PC-9 (cell line): ENCODE results near the gene VSX2. TPM values are rescaled to one million over a fixed set of nuclear protein-coding genes. Genes with fewer than 3 reads are reported as not detected.

Source experiments
- BruUV-seq: library from RNA; stranded (reverse); fragments of 400-500 nt; replicated peaks from 2 replicates; lab custom pipeline; 2021; lab: Mats Ljungman, UMichigan
- CTCF ChIA-PET: fragments of 300-600 bp; sonication (Branson Sonifier 250); formaldehyde crosslinking; loops from one replicate; lab custom pipeline; 2022; ENCODE audit warnings: antibody characterized with exemption; lab: Charles Lee
- POLR2A ChIA-PET: fragments of 300-600 bp; sonication (Branson Sonifier 250); formaldehyde crosslinking; loops from one replicate; lab custom pipeline; 2022; ENCODE audit warnings: antibody characterized with exemption; ENCODE audit not compliant: unreplicated experiment; lab: Charles Lee
- DNase-seq, 2 experiments: peaks; one replicate each; pipeline versions ENCODE4 v3.0.0 to v3.0.0-alpha.2; 2015 to 2022; ENCODE audit warnings: mixed read lengths in 1 of 2
- H2AFZ ChIP-seq: fragments of 200-600 bp; sonication (generic); 2 replicates; pipeline ENCODE4 v1.8.1; 2017; ENCODE audit warnings: antibody characterized with exemption
- H3F3A ChIP-seq: fragments of 200-600 bp; sonication (generic); 2 replicates; pipeline ENCODE4 v1.8.1; 2017; ENCODE audit warnings: antibody characterized with exemption, mild to moderate bottlenecking, low read depth; ENCODE audit not compliant: insufficient read depth
- H3K27ac ChIP-seq: fragments of 200-600 bp; sonication (generic); 2 replicates; pipeline ENCODE4 v1.6.1; 2016; ENCODE audit warnings: mixed run types
- H3K27me3 ChIP-seq: fragments of 200-600 bp; sonication (generic); 2 replicates; pipeline ENCODE4 v1.6.1; 2016; ENCODE audit warnings: low read depth, mixed run types; ENCODE audit not compliant: insufficient read depth
- H3K36me3 ChIP-seq: fragments of 200-600 bp; sonication (generic); 2 replicates; pipeline ENCODE4 v1.6.1; 2016; ENCODE audit warnings: low read depth, mixed run types
- H3K4me1 ChIP-seq: fragments of 200-600 bp; sonication (generic); replicated peaks from 2 replicates; pipeline ENCODE4 v1.6.1; 2016; ENCODE audit warnings: mixed run types; ENCODE audit not compliant: insufficient read depth
- H3K4me2 ChIP-seq: fragments of 200-600 bp; sonication (generic); 2 replicates; pipeline ENCODE4 v1.6.1; 2017; ENCODE audit warnings: mixed run types
- H3K4me3 ChIP-seq: fragments of 200-600 bp; sonication (generic); 2 replicates; pipeline ENCODE4 v1.6.1; 2016; ENCODE audit warnings: mixed run types
- H3K79me2 ChIP-seq: fragments of 200-600 bp; sonication (generic); 2 replicates; pipeline ENCODE4 v1.6.1; 2017; ENCODE audit warnings: low read depth, mixed run types
- H3K9me2 ChIP-seq: fragments of 200-600 bp; sonication (generic); 2 replicates; pipeline ENCODE4 v1.8.1; 2017; ENCODE audit warnings: mild to moderate bottlenecking; ENCODE audit not compliant: insufficient read depth
- H3K9me3 ChIP-seq: fragments of 200-600 bp; sonication (generic); 2 replicates; pipeline ENCODE4 v1.8.1; 2016; ENCODE audit warnings: low read depth; ENCODE audit not compliant: insufficient read depth
- H4K20me1 ChIP-seq: fragments of 200-600 bp; sonication (generic); 2 replicates; pipeline ENCODE4 v1.8.1; 2017; ENCODE audit not compliant: insufficient read depth
- EZH2 ChIP-seq: fragments of 200-600 bp; sonication (generic); IDR thresholded peaks from 2 replicates; pipeline ENCODE4 v1.8.0; 2017; ENCODE audit warnings: antibody characterized with exemption, low read depth
- intact Hi-C: fragments of 100-400 bp; cut with micrococcal nuclease; formaldehyde crosslinking; loops from one replicate; pipeline ENCODE4 v1.10.0; 2022; ENCODE audit not compliant: unreplicated experiment
- total RNA-seq: library from RNA; stranded (reverse); gene quantifications from 2 replicates; pipeline ENCODE4 v1.2.3, GENCODE V29; 2021
- TF ChIP-seq, protein P1 (sequence below): fragments of 200-600 bp; sonication (generic); conservative IDR thresholded peaks from 2 replicates; pipeline ENCODE4 v1.6.1; 2017; ENCODE audit warnings: mixed run types, antibody characterized with exemption, mild to moderate bottlenecking, moderate library complexity

VSX2 gene
- total RNA-seq, 1 experiment from 2014 or later = not detected

DNA sequence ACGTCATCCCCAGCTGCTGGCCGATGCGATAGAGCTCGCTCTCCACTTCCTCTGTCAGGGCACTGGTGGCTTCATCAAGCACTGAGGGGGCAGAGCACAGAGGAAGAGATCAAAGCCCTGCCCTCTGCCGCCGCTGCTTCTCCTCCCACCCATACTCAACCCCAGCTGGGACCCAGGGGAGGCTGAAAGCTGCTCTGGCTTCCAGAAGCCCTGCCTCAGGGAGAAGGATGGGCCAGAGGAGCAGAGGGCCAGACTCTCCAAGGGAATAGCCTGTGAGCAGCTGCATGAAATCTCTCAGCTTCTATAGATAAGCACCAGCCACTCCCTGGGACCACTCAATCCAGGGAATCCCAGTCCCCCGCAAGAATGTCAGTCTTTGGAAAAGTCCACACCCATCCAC, 47.5 kb downstream of the VSX2 start:
- CTCF ChIA-PET = no interaction called here

DNA sequence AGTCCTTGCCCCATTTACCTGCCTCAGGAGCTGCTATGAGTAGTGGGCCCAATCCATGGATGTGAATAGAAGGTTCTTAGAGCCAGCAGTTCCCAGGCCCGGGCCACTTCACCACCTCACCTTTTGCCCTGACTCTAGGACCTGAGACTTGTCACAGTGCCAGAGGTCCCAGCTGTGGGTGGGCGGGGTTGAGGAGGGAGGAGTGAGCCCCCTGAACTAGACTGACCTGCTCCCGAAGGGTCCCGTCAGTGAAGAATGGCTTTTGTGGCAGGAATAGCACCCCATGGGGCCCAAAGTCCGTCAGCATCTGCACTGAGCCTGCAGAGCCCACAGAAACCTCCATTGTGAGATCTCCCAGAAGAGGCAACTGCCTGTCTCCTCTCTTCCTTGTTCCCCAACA, 50.6 kb downstream of the VSX2 start:
- Histone ChIP-seq H3K36me3 (peaks cover 29% of the 10 kb centered on the region; the same call in 1 of the 2 replicates), H4K20me1 (peaks cover 18% of the 10 kb centered on the region; the same call in 1 of the 2 replicates), H3K9me2 (no peaks in the 10 kb centered on the region), H3K9me3 (no peaks in the 10 kb centered on the region), H2AFZ (no peak overlapping the region), H3K27ac (no peak overlapping the region), H3K4me3 (no peak overlapping the region), H3K79me2 (no peaks in the 10 kb centered on the region), H3K27me3 (no peaks in the 10 kb centered on the region), H3K4me1 (no peaks in the 10 kb centered on the region), H3F3A (peaks cover 7% of the 10 kb centered on the region; the same call in 1 of the 2 replicates), H3K4me2 (no peak overlapping the region)
- intact Hi-C loops = no loop called here
- ChIA-PET CTCF (no interaction called here), POLR2A (no interaction called here)
- no peak for DNase-seq
- TF ChIP-seq, protein P1, sequence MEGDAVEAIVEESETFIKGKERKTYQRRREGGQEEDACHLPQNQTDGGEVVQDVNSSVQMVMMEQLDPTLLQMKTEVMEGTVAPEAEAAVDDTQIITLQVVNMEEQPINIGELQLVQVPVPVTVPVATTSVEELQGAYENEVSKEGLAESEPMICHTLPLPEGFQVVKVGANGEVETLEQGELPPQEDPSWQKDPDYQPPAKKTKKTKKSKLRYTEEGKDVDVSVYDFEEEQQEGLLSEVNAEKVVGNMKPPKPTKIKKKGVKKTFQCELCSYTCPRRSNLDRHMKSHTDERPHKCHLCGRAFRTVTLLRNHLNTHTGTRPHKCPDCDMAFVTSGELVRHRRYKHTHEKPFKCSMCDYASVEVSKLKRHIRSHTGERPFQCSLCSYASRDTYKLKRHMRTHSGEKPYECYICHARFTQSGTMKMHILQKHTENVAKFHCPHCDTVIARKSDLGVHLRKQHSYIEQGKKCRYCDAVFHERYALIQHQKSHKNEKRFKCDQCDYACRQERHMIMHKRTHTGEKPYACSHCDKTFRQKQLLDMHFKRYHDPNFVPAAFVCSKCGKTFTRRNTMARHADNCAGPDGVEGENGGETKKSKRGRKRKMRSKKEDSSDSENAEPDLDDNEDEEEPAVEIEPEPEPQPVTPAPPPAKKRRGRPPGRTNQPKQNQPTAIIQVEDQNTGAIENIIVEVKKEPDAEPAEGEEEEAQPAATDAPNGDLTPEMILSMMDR = no peak
- TF ChIP-seq EZH2 = no peak
- BruUV-seq = no TSS peak

More for the DNA sequence above, 47.5 kb downstream of the VSX2 start:
- BruUV-seq = no TSS peak
- peaks cover 7% of the 10 kb centered on the region; the same call in 1 of the 2 replicates for H3F3A ChIP-seq
- H3K79me2 ChIP-seq = no peaks in the 10 kb centered on the region
- H2AFZ ChIP-seq = no peak overlapping the region
- no peaks in the 10 kb centered on the region for H3K27me3 ChIP-seq
- no peaks in the 10 kb centered on the region for H3K4me1 ChIP-seq
- no peak overlapping the region for H3K4me2 ChIP-seq
- H3K9me3 ChIP-seq = no peaks in the 10 kb centered on the region
- H3K4me3 ChIP-seq = no peak overlapping the region
- POLR2A ChIA-PET = interaction anchor here (0.6 kb wide), 1 partner anchor 284 kb away, joined by 4 read pairs; no protein-coding TSS in a partner anchor
- DNase-seq = no peak
- no peak overlapping the region for H3K27ac ChIP-seq
- TF ChIP-seq, protein P1 = no peak
- intact Hi-C loops = no loop called here
- H4K20me1 ChIP-seq = no peaks in the 10 kb centered on the region; the same call in 1 of the 2 replicates
- H3K36me3 ChIP-seq = peaks cover 30% of the 10 kb centered on the region
- H3K9me2 ChIP-seq = no peaks in the 10 kb centered on the region

DNA sequence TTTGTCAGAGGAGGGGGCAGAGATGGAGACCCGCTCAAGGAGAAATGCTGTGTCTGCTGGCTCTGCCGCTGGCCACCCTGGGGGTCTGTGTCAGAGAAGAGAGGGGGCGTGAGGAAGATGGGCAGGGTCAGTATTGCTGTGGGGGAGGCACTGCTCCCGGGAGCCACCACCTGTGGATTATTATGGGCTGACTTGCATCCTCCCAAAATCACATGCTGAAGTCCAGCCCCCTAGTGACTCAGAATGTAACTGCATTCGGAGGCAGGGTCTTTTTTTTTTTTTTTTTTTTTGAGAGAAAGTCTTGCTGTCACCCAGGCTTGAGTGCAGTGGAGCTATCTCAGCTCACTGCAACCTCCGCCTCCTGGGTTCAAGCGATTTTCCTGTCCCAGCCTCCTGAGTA, 51.2 kb downstream of the VSX2 start:
- no peak overlapping the region for H2AFZ ChIP-seq
- no peaks in the 10 kb centered on the region for H3K9me3 ChIP-seq
- H3K36me3 ChIP-seq = peaks cover 29% of the 10 kb centered on the region; the same call in 1 of the 2 replicates
- H3F3A ChIP-seq = peaks cover 7% of the 10 kb centered on the region; the same call in 1 of the 2 replicates
- ChIA-PET CTCF (interaction anchor here (0.6 to 0.8 kb wide), 5 partner anchors 12 to 64 kb away, joined by 3 to 13 read pairs (median 4); partner anchors contain the start of gene ABCD4), POLR2A (interaction anchor here (0.6 kb wide), 2 partner anchors 9 to 22 kb away, joined by 8 to 10 read pairs; no protein-coding TSS in a partner anchor)
- no peaks in the 10 kb centered on the region for H3K4me1 ChIP-seq
- no peak for TF ChIP-seq EZH2
- TF ChIP-seq, protein P1 = peak; percentile 79
- H3K9me2 ChIP-seq = no peaks in the 10 kb centered on the region
- BruUV-seq = no TSS peak
- no peak overlapping the region for H3K27ac ChIP-seq
- no peak overlapping the region for H3K4me2 ChIP-seq
- no peaks in the 10 kb centered on the region for H3K27me3 ChIP-seq
- H3K4me3 ChIP-seq = no peak overlapping the region
- peaks cover 18% of the 10 kb centered on the region; the same call in 1 of the 2 replicates for H4K20me1 ChIP-seq
- intact Hi-C loops = no loop called here
- DNase-seq = no peak
- H3K79me2 ChIP-seq = no peaks in the 10 kb centered on the region
